Measurements from ENCODE around the gene DNAH3.

Gene DNAH3

DNA sequence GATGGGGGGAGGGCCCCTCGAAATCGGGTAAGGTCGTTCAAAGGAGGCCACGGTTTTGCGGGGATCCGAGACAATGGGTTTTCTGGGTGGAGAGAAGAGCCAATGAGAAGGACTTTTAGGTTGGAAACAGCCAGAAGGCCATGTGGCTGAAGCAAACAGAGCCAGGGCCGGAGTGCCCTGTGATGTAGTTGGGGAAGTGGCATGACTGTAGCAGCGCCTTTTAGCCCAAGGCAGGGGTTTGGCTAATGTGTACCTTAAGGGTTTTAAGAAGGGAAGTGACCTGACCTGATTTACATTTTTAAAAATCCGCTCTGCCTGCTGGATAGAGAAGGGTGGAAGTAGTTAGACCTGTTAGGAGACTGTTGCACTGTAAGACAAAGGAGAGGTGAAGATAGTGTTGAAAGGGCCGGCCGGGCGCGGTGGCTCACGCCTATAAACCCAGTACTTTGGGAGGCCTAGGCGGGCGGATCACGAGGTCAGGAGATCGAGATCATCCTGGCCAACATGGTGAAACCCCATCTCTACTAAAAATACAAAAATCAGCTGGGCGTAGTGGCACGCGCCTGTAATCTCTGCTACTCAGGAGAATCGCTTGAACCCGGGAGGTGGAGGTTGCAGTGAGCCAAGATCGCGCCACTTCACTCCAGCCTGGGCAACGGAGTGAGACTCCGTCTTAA is 249.1 kb downstream of the DNAH3 start:
- in situ Hi-C loops (cut with HindIII; ENCODE audit: low sequenced_read_pairs): no loop called here
- H3K4me3 ChIP-seq (ENCODE audit: low read depth, low read length): peak overlapping the region; percentile 71
- TF ChIP-seq, protein P1, sequence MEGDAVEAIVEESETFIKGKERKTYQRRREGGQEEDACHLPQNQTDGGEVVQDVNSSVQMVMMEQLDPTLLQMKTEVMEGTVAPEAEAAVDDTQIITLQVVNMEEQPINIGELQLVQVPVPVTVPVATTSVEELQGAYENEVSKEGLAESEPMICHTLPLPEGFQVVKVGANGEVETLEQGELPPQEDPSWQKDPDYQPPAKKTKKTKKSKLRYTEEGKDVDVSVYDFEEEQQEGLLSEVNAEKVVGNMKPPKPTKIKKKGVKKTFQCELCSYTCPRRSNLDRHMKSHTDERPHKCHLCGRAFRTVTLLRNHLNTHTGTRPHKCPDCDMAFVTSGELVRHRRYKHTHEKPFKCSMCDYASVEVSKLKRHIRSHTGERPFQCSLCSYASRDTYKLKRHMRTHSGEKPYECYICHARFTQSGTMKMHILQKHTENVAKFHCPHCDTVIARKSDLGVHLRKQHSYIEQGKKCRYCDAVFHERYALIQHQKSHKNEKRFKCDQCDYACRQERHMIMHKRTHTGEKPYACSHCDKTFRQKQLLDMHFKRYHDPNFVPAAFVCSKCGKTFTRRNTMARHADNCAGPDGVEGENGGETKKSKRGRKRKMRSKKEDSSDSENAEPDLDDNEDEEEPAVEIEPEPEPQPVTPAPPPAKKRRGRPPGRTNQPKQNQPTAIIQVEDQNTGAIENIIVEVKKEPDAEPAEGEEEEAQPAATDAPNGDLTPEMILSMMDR (IDR thresholded peaks at IDR 0.05; ENCODE audit: low read depth, low read length, missing control alignments): no peak
- no peak for DNase-seq (ENCODE audit: low read depth)

DNA sequence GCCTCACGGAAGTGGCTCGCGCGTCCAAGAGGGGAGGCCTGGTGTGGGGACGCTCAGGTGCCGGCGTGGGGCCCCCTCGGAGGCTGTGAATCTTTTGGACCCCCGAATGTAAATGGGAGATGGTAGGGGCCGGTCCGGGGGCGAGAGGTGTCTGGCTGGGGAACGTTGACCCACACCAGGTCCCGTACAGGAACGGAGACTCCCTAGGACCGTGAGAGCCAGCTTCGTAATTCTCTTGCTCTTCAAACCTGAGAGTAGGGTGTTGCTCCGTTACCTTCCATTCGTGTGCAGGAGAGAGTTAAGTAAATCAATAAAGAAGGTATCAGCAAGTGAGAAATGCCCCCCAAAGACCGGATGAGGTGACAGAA is 249.6 kb downstream of the DNAH3 start:
- DNase-seq (ENCODE audit: low read depth): no peak
- TF ChIP-seq, protein P1 (IDR thresholded peaks at IDR 0.05; ENCODE audit: low read depth, low read length, missing control alignments): no peak
- in situ Hi-C loops (cut with HindIII; ENCODE audit: low sequenced_read_pairs): no loop called here

DNA sequence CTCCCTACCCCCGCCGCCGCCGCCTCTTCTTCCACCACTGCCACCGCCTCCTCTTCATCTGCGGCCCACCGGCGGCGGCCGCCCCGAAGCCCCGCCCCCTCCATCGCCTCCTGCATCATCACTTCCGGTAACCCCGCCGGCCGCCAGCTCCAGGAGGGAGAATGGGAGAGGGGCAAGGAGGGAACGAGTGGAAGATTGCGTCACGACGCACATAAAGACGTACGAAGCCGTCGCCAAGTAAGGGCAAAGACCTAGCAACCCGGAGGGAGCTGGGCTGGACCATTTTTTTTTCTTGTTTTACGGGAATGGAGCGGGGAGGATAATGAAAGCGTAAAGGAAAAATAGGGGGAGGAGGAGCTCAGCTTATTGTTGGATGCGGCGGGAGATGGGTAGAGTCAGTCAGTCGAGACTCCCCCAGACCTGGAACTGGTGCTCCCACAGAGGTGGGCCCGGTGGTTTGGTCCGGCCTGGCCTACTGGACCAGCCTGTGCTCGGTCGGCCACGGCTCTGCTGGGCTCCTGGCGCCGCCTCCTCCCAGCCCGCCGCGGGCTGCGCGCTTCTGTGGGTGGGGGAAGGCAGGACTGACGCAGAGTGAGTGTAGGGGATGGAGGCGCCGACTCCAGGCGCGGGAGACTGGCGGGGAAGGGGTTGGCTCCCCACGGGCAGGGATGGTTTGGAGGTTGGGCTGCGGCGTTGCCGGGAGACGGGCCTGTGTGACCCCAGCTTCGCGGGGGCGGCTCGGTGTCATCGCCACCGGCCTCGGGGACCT is 250.2 kb downstream of the DNAH3 start, which contains the start of the genes DCUN1D3 and LYRM1:
DCUN1D3 (minus strand) TSS at position 60 of the 769 bp plus-strand sequence. CDS start 37,820 bp downstream, outside the sequence.
LYRM1 (plus strand) TSS at position 473 of the 769 bp plus-strand sequence. CDS start 14,785 bp downstream, outside the sequence.
- H3K4me3 ChIP-seq (ENCODE audit: low read depth, low read length): peak within 1 kb of the TSS; percentile 71
- in situ Hi-C loops (cut with HindIII; ENCODE audit: low sequenced_read_pairs): no loop called here
- TF ChIP-seq, protein P1 (IDR thresholded peaks at IDR 0.05; ENCODE audit: low read depth, low read length, missing control alignments): no peak
- DNase-seq (ENCODE audit: low read depth): peak; percentile 99

More for the DNA sequence above, 249.6 kb downstream of the DNAH3 start:
- H3K4me3 ChIP-seq (ENCODE audit: low read depth, low read length): peak overlapping the region; percentile 71

DNA sequence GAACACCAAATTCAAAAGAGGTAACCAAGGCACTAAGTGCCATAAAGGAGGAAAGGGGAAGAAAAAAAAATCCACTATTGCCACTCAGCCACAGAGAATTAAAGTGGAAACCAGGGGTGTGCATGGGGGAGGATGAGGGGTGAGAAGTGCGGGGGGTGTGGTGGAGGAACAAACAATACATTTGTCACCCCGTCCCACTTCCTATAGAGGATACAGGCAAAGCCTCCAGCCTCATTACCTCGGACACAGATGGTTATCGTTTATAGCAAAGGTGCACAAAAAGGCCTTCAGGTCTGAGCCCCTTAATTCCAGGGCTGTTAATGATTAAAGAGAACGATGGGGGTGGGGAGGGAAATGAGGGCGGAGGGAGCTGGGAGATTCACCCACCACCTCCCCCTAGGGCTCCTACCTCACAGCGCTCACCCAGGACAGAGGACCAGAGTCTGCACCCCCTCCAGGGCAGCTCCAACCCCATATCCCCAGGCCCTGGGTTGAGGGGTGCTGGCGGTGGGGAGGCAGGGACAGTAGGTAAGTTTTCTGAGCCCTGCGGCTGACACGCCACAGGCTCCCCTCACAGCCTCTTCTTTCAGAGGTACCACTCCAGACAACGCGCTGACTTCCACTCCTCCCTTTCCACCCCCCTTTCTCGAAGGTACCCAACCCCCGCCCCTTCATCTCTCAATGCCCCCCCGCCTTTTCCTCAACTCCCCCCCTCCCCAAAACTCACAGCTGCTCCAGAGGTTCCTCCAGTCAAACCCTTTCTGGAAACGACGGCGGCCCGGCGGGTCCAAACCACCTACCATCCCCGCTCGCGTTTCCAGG is 251.0 kb downstream of the DNAH3 start:
- in situ Hi-C loops (cut with HindIII; ENCODE audit: low sequenced_read_pairs): no loop called here
- peak overlapping the region; percentile 71 for H3K4me3 ChIP-seq (ENCODE audit: low read depth, low read length)
- DNase-seq (ENCODE audit: low read depth): no peak
- TF ChIP-seq, protein P1 (IDR thresholded peaks at IDR 0.05; ENCODE audit: low read depth, low read length, missing control alignments): no peak

DNA sequence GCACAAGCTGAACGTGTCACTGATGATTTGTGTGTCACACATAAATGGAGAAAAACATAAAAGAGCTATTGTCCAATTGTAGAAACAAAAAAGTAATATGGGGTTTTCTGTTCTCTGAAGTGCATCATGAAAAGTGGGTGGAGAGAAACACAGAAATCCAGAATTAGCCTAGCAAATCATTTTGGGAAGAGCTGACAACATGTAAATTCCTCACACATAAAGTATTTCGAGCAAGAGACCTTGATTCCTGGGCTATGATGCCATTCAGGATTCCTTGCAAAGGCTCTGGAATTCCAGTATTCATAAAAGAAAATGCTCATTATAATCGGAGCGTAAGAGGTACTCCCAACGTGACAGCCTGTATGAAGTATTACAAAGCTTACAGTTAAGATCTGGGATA is 251.6 kb downstream of the DNAH3 start:
- peak; percentile 37 for DNase-seq (ENCODE audit: low read depth)
- TF ChIP-seq, protein P1 (IDR thresholded peaks at IDR 0.05; ENCODE audit: low read depth, low read length, missing control alignments): no peak
- H3K4me3 ChIP-seq (ENCODE audit: low read depth, low read length): peak overlapping the region; percentile 71
- in situ Hi-C loops (cut with HindIII; ENCODE audit: low sequenced_read_pairs): no loop called here

DNA sequence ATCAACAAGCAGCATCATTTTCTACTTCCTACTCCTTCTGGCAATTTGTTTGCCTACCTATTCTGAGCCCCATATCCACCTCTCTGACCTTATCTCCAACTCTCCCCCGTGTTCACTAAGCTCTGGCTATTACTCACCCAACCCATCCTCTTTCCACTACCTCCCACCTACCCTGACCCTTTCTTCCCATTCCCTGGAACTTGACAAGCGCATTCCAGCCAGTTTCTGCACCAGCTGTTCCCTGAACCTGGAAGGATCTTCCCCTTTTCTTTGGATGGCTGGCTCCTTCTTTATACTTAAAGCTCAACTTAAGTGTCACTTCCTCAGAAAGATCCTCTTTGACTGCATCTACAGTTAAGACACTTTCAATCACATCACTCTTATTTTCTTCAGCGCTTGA is 252.7 kb downstream of the DNAH3 start:
- H3K4me3 ChIP-seq (ENCODE audit: low read depth, low read length): peak overlapping the region; percentile 71
- in situ Hi-C loops (cut with HindIII; ENCODE audit: low sequenced_read_pairs): no loop called here
- TF ChIP-seq, protein P1 (IDR thresholded peaks at IDR 0.05; ENCODE audit: low read depth, low read length, missing control alignments): no peak
- no peak for DNase-seq (ENCODE audit: low read depth)

Data from astrocyte of the cerebellum (primary cell).